Cardiac muscle cell (in vitro differentiated cells and primary cell): ENCODE measurements around the gene CFAP68. TPM values are rescaled to one million over a fixed set of nuclear protein-coding genes. Genes with fewer than 3 reads are reported as not detected.

Experiments
- DNase-seq, 2 donors: peaks; one replicate each; pipeline versions ENCODE4 v3.0.0 to v3.0.0-alpha.2; 2010 to 2017; ENCODE audit warnings: low read depth in 1 of 2, low spot score in 1 of 2
- H3K27ac ChIP-seq: fragments of 200-600 bp; sonication (generic); 2 replicates; pipeline ENCODE4 v1.5.1; 2016
- H3K27me3 ChIP-seq: fragments of 200-600 bp; sonication (generic); 2 replicates; pipeline ENCODE4 v1.6.0; 2016; ENCODE audit warnings: control low read depth
- H3K36me3 ChIP-seq: fragments of 200-600 bp; sonication (generic); 2 replicates; pipeline ENCODE4 v1.5.1; 2016; ENCODE audit warnings: control low read depth
- H3K4me1 ChIP-seq: fragments of 200-600 bp; sonication (generic); 2 replicates; pipeline ENCODE4 v1.8.1; 2017; ENCODE audit warnings: low read depth, mild to moderate bottlenecking, mixed run types
- H3K4me3 ChIP-seq: fragments of 200-600 bp; sonication (generic); 2 replicates; pipeline ENCODE4 v1.5.1; 2016; ENCODE audit warnings: mild to moderate bottlenecking
- H3K9me3 ChIP-seq: fragments of 200-600 bp; sonication (generic); 2 replicates; pipeline ENCODE4 v1.5.1; 2017; ENCODE audit warnings: low read depth, mild to moderate bottlenecking, control low read depth
- CTCF ChIP-seq: IDR thresholded peaks from 2 replicates; pipeline ENCODE4 v1.5.1; 2012; ENCODE audit warnings: low read depth, mild to moderate bottlenecking, low read length
- polyA plus RNA-seq: library from polyadenylated mRNA; unstranded; fragments of >200 nt; fragmentation: Nextera tagmentation; extraction: Ambion mirVana; gene quantifications from 2 replicates; pipeline ENCODE4 v1.2.1, GENCODE V29; 2016
- total RNA-seq: library from RNA; depleted of rRNA; stranded (reverse); fragments of >200 nt; gene quantifications from 2 replicates; pipeline ENCODE4 v1.2.3, GENCODE V29; 2016

Gene CFAP68
- total and polyA plus RNA-seq, 2 experiments from 2014 or later: 24.5 to 49.6 TPM

DNA sequence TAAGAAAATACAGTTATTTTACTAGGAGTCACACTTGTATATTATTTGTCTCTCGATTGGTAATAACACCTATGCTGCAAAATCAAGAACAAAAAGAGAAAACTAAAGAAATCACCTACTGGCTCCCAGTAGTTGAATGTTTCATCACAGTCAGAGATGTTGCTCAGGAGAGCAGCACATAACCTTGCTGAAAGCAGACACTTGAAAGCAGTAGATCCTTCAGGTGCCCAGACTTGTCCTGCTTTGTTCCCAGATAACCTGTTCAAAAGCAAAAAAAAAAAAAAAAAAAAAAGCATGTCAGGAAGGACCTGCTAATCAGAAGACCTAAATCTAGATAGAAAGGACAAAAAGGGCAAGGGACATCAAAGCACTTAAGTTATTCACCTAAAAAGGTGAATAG, 9.2 kb upstream of the CFAP68 start:
- H3K9me3 ChIP-seq: no peaks in the 10 kb centered on the region
- TF ChIP-seq CTCF: no peak
- H3K27me3 ChIP-seq: no peaks in the 10 kb centered on the region
- peak overlapping the region; percentile 80 for H3K4me3 ChIP-seq
- H3K4me1 ChIP-seq: peaks cover 5% of the 10 kb centered on the region
- H3K36me3 ChIP-seq: peaks cover 32% of the 10 kb centered on the region
- no peak for DNase-seq
- H3K27ac ChIP-seq: no peak overlapping the region

DNA sequence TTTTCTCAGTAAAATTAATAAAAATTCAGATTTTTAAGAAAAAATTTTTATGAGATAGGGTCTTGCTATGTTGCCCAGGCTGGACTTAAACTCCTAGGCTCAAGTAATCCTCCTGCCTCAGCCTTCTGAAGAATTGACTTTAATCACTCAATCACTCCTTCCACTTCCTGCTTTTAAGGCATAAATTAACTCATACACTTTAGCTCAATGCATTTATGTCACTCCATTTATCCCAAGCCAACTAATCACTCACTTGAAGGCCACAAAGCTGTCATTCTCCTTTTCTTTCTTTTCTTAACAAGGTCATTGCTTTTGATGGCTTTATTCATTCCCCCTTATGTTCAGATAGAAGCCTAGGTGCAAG, 8.8 kb upstream of the CFAP68 start:
- peaks cover 28% of the 10 kb centered on the region for H3K36me3 ChIP-seq
- TF ChIP-seq CTCF: no peak
- no peak for DNase-seq
- H3K4me1 ChIP-seq: peaks cover 5% of the 10 kb centered on the region
- no peaks in the 10 kb centered on the region for H3K27me3 ChIP-seq
- peak overlapping the region; percentile 80 for H3K4me3 ChIP-seq
- peak overlapping the region; percentile 90 for H3K27ac ChIP-seq
- H3K9me3 ChIP-seq: no peaks in the 10 kb centered on the region

DNA sequence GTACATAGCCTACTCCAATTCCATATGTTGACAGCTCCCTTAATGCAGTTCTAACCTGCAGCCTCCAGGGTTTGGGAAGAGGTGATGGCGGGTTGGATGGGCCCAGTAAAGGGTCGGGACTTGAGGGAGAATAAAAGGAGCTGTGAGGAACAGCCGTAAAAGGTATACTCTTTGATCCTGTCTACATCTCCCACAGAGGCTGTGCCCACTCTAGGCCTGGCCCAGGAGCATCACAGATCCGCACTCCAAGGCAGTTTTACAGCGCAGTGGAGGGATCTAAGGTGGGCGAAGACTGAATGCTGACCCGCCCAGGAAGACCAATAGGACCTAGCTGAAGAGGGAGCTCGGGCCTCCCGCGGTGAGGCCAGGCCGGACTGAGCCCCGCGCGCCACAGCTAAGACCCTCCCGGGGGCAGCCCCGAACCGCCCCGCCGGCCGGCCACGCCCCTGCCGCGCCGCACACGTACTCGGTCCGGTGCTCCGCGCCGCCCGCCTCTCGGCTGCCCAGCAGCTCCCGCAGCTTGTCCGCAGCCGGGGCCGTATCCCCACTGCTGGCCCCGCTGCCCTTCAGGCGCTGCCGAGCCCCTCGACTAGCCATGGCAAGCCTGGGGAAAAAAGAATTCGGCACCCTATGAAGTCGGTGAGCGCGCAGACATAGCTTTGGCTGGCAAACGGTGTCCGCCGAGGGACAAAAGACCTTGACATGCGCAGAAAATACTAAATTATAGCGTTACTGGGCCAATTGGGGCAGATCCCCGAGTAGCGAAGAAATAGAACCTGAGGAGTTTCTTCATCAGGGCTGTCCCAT, 8.3 kb upstream of the CFAP68 start, which contains the start of gene ALG9:
ALG9 (minus strand) TSS at position 696 of the 807 bp plus-strand sequence; CDS start at position 597, 99 bp downstream.
- Histone ChIP-seq H3K27me3 (no peaks in the 10 kb centered on the region), H3K36me3 (peaks cover 25% of the 10 kb centered on the region), H3K27ac (peak within 1 kb of the TSS; percentile 90), H3K4me1 (peaks cover 5% of the 10 kb centered on the region), H3K4me3 (peak within 1 kb of the TSS; percentile 80), H3K9me3 (no peaks in the 10 kb centered on the region)
- peak; percentile 42 for TF ChIP-seq CTCF
- DNase-seq: peak; percentile 82 to 89

GRCh38 chr11:111871693-111872161, 7.6 kb upstream of the CFAP68 start:
- DNase-seq: no peak
- H3K27ac ChIP-seq: peak overlapping the region; percentile 90

GRCh38 chr11:111878385-111878848, 924 bp upstream of the CFAP68 start:
- H3K4me3 ChIP-seq: peak overlapping the region; percentile 55
- peak overlapping the region; percentile 96 for H3K27ac ChIP-seq
- DNase-seq: peak in 1 of 2 donors; percentile 35
- no peaks in the 10 kb centered on the region for H3K9me3 ChIP-seq
- TF ChIP-seq CTCF: no peak
- no peaks in the 10 kb centered on the region for H3K27me3 ChIP-seq
- H3K4me1 ChIP-seq: peaks cover 7% of the 10 kb centered on the region
- no peaks in the 10 kb centered on the region for H3K36me3 ChIP-seq

More at GRCh38 chr11:111871693-111872161, 7.6 kb upstream of the CFAP68 start:
- Histone ChIP-seq H3K4me1 (peaks cover 5% of the 10 kb centered on the region), H3K9me3 (no peaks in the 10 kb centered on the region), H3K27me3 (no peaks in the 10 kb centered on the region), H3K36me3 (peaks cover 22% of the 10 kb centered on the region), H3K4me3 (peak overlapping the region; percentile 80)
- no peak for TF ChIP-seq CTCF
